Measurements from ENCODE around the gene HOXB6.

HOXB6 gene

DNA sequence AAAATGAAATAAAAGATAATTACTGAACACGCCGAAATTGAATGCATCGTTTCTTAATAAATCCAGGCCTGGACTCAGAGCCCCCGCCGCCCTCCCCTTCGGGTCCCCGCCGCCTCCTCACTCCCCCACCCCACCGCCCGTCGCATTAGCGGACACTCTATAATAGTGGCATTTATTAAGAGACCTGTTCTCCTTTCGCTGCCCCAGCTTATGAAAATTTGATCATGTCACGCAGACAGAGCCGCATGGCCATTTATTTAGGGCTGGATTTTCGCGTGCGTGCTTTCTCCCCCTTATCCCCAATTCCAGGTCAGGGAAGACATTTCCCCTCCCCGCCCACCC, 53.6 kb downstream of the HOXB6 start:
- no peak for DNase-seq

DNA sequence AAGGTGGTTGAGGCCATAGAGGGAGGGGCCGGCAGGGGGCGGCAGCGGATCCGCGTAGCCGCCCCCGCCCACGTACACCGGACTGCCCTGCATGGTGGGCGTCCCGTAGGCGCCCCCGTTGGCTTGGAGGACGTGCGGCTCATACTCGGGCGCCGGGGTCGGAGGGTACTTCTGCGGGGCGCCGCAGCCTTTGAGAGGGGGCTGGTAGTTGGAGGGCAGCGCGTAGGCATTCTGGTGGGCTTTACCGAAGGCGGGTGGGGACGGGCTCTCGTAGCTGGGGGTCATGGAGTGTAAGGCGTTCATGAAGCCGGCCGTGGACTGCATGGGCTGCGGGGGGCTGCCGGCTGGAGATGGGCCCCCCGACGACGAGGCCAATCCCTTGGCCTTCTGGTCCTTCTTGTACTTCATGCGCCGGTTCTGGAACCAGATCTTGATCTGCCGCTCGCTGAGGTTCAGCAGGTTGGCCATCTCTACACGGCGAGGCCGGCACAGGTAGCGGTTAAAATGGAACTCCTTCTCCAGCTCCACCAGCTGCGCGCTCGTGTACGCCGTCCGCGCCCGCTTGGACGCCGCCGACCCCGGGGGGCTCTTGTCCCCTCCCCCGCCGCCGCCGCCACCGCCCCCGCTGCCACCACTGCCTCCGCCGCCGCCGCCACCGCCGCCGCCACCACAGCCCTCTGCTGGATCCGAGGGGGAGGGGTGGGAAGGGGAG, 54.1 kb downstream of the HOXB6 start:
- DNase-seq, result no peak

DNA sequence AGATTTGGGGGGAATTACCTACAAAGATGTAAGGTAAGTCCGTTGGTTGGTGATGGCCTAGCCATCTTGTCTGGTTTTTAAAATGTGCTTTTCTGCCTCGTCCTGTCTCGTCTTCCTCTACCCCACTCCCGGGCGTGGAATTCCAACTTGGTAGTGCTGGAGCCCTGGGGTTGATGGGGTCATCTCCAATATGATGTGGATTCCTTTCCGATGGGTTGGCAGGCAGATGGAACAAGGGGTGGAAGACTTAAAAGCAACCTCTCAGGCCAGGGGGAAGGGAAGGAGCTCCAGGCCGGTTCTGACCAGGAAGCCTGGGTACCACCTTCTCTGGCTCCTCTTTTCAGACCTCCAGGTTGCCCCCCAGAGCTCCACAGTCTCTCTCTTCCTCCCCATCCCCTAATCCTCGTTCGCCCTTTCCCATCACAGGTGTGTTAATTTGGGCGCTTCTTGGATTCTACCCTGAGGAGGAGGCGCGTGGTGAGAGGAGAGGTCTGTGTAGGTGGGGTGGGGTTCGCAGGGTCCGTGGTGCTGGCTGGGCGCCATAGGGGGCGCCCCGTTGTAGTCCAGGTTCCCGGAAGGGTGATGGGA, 54.8 kb downstream of the HOXB6 start:
- no peak for DNase-seq

DNA sequence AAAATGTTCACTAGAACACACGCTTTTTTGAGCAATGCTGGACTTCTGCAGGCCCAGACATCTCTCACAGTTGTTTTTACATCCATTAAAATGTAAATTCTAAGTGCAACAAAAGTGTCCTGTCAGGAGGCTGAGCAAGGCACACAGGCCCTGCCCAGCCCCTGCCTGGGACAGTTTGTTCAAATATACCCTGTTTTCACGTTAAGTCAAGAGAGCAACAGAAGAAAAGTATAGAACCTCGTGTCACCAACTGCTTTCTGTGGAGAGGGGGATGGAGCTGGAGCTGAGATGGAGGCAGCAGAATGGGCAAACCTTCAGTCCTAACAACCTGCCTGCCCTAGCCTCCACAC, 55.5 kb downstream of the HOXB6 start:
- DNase-seq, result no peak

GRCh38 chr17:48548523-48549280, 56.1 kb downstream of the HOXB6 start:
- no peak for DNase-seq

DNA sequence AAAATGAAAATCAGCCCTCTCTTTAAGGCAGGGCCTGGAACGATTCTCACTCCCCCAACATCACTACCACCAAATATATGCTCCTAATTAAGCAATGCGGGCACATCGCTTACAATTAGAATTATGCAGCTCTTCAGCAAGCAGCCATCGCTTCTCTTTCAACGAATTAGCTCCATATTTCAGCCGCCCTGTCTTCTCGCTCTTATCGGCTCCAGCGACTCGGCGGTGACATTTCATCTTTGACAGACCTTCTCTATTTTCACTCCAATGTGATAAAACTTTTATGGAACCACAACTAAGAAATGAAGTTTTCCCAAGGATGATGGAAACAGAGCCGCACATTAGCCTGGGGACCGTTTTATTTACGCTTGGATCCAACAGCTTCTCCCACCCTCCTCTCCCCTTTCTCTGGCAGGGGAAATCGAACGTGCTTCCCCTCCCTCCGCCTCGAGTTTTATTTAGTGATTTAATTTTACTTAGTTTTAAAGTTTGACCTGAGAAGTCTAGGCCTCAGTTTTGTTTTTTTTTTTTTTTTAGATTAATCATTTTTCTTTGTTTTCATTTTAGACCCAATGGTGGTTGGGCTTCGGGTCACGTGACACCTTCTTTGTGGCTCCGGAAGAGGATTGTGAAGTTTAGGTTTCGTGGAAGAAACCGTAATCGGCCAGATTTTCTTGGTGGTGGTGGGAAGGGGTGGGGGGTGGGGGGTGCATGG, 56.8 kb downstream of the HOXB6 start:
- DNase-seq, result no peak

- no peak for DNase-seq
Measured at GRCh38 chr17:48546924-48547807, 57.6 kb downstream of the HOXB6 start.

- no peak for DNase-seq
Measured at GRCh38 chr17:48546137-48546923, 58.5 kb downstream of the HOXB6 start.
